H4 (cell line): Measurements from ENCODE around the gene TGFBR3L. TPM values are rescaled to one million over a fixed set of nuclear protein-coding genes. Genes with fewer than 3 reads are reported as not detected.
A peak's percentile ranks its signal among the peaks of the same experiment; 100 is the strongest.

ENCODE experiments used
- DNase-seq: peaks from one replicate; pipeline ENCODE4 v3.0.0-alpha.2; 2015; ENCODE audit warnings: low spot score
- total RNA-seq: library from RNA; depleted of rRNA; stranded (reverse); fragments of >200 nt; shearing (Covaris generic); gene quantifications from 2 replicates; pipeline ENCODE4 v1.2.3, GENCODE V29; 2014

TGFBR3L gene
- total RNA-seq, 1 experiment from 2014 or later = not detected

DNA sequence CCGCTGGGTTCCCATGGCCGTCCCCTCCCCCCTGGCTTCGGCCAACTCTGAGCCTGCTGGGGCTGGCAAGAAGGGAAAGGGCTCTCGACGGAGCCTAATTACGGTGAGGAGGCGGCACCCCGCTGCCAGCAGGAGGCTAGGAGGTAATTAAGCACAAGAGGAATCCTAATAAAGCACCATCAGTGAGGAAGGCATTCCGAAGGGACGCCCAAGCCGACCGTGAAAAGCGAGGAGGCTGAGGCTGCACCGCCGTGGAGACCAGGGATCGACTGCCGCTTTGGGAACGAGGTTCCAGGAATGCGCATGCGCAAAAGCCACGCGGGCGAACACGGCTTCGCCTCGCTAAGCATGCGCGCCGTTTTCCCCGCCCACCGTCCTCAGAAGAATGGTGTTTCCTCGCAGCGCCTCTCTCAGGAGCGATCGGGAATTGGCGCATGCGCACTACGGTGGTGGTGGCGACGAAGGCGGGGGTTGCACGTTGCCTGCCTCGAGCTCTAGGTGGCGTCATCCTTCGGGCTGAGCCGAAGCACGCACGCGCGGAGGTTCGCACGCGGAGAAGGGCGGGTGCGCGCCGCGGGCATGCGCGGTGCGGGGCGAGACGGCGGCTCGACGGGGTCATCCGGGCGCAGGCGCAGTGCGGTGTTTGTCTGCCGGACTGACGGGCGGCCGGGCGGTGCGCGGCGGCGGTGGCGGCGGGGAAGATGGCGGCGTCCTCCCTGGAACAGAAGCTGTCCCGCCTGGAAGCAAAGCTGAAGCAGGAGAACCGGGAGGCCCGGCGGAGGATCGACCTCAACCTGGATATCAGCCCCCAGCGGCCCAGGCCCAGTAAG lies 11.2 kb upstream of the TGFBR3L start, which contains the start of gene MAP2K7:
Gene MAP2K7 (plus strand): TSS at position 634 of the 830 bp plus-strand sequence. CDS start 68 bp downstream, at position 702.
- peak; percentile 100 for DNase-seq

GRCh38 chr19:7904074-7905020 lies 10.3 kb upstream of the TGFBR3L start:
- DNase-seq = no peak

- no peak for DNase-seq
Measured at GRCh38 chr19:7905268-7905667, 9.4 kb upstream of the TGFBR3L start.

GRCh38 chr19:7905859-7906258 lies 8.8 kb upstream of the TGFBR3L start:
- DNase-seq = no peak

DNA sequence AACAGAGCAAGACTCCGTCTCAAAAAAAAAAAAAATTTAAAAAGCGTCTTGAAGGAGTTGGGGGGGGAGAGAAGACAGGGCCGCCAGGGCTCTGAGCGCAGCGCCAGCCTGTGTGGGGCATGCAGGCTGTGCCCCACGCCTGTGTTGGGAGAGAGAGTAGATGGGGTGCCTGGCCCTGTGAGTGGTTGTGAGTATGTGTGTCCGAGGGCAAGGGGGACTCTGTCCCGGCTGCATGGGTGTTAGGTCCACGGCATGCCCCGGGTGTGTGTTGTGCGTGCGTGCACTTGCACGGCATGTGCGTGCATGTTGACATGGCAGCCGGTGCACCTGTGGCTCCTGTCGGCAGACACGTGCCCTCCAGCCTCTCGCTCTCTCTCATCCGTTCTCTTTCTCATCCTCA lies 7.5 kb upstream of the TGFBR3L start:
- no peak for DNase-seq

DNA sequence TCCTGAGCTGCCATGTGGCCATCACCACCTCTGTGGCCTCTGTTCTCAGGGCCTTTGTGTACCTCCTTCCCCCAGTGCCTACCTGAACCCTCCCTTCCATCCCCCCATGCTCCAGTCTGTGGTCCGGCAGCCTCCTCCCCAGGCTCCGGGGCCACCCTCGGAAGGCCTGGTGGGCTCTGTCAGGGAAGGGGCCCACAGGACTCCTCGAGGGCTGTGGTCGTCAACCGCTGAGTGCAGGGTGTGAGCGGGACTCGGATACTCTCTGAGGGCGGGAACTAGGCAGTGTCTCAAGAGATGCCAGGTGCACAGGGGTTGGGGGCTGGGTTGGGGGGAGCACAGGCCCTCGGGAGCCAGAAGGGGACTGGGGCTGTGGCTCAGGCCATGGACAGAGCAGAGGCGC lies 7.1 kb upstream of the TGFBR3L start:
- no peak for DNase-seq

GRCh38 chr19:7908078-7908699 lies 6.4 kb upstream of the TGFBR3L start:
- DNase-seq = no peak

GRCh38 chr19:7908742-7909461 lies 5.7 kb upstream of the TGFBR3L start:
- no peak for DNase-seq

DNA sequence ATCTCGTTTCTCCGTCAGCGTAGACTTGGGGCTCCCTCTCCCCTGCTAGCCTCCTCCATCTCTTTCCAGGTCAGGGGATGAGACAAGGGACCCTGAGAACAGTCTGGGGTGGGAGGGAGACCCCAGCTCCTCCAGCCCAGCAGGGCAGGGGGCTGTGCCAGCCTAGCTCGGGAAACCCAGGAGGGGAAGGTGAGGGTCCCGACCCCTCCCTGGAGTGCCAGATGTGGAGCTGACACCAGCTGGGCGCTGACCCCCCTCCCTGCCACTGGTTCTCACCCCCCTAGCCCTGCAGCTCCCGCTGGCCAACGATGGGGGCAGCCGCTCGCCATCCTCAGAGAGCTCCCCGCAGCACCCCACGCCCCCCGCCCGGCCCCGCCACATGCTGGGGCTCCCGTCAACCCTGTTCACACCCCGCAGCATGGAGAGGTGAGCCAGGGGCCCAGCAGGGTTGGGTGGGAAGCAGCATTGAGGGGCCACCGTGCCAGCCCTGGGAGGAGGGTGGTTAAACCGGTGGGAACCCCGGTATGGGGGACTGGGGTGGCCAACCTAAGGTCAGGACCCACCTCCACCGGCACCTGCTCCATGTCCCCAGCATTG lies 5.1 kb upstream of the TGFBR3L start:
- DNase-seq = no peak

DNA sequence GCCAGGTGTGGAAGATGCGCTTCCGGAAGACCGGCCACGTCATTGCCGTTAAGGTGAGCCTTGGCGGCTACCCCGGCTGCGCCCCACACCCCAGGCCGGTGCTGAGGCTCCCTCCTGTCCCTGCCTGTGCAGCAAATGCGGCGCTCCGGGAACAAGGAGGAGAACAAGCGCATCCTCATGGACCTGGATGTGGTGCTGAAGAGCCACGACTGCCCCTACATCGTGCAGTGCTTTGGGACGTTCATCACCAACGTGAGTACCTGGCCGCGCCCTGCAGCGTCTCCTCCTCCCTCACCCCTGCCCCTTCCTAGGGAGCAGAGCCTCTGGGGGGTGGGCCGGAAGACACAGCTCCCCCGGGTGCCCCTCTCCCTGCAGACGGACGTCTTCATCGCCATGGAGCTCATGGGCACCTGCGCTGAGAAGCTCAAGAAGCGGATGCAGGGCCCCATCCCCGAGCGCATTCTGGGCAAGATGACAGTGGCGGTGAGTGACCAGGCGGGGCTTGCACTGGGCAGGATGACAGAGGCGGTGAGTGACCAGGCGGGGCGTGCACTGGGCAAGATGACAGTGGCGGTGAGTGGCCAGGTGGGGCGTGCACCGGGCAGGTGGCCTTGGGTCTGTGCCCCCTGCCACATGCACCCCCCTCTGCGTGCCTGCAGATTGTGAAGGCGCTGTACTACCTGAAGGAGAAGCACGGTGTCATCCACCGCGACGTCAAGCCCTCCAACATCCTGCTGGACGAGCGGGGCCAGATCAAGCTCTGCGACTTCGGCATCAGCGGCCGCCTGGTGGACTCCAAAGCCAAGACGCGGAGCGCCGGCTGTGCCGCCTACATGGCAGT lies 4.1 kb upstream of the TGFBR3L start:
- no peak for DNase-seq

GRCh38 chr19:7911508-7912143 lies 3.0 kb upstream of the TGFBR3L start:
- DNase-seq = no peak

DNA sequence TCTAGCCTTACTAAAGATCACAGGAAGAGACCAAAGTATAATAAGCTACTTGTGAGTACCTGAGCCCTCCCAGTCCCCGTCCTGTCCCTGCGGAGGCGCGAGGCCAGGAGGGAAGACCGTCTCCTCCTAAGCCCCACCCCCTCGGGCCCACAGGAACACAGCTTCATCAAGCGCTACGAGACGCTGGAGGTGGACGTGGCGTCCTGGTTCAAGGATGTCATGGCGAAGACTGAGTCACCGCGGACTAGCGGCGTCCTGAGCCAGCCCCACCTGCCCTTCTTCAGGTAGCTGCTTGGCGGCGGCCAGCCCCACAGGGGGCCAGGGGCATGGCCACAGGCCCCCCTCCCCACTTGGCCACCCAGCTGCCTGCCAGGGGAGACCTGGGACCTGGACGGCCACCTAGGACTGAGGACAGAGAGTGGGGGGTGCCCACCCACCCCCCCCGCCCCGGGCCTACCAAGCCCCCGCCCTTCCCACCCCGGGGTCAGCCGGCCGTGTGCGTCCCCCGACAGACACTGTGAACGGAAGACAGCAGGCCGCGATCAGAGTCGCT lies 2.4 kb upstream of the TGFBR3L start:
- no peak for DNase-seq

DNA sequence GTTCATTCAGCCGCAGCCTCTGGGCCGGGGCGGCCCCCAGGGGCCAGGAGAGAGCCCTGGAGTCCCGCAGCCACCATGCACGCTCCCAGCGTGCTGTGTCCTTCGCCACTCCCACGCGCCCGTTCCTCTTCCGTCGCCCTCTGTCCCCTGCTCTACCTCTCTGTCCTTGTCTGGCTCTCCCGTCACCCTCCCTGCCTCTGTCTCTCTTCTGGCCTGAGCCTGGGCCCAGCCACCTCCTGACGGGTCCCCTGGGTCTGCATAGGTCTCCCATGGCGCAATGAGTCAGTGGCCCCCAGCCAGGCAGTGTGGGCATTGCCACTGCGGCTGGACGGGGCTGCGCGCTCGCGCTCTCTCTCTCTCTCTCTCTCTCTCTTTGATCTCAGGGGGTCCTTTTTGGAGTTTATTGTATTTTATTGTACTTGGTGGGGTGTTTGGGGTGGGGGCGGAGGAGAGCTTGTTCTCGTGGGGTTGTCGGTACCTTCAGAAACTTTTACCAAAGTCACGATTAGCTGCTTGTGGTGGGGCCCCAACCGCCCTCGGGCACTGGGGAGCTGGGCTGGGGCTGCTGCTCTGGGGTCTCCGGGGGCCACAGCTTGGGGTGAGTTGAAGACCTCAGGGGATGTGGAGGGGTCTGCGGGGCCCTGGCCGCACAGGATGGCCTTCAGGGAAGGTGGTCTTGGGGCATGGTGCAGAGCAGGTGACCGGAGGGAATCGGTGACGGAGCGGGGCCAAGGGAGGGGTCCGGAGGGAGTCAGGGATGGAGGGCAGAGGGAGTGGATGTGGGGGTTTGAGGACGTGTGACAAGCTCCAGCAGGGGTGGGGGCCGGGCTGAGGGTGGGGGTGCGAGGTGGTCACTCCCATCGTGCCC lies 1.7 kb upstream of the TGFBR3L start:
- no peak for DNase-seq

- no peak for DNase-seq
Measured at GRCh38 chr19:7913652-7914051, 978 bp upstream of the TGFBR3L start.

GRCh38 chr19:7914099-7914498 lies 531 bp upstream of the TGFBR3L start:
- no peak for DNase-seq

DNA sequence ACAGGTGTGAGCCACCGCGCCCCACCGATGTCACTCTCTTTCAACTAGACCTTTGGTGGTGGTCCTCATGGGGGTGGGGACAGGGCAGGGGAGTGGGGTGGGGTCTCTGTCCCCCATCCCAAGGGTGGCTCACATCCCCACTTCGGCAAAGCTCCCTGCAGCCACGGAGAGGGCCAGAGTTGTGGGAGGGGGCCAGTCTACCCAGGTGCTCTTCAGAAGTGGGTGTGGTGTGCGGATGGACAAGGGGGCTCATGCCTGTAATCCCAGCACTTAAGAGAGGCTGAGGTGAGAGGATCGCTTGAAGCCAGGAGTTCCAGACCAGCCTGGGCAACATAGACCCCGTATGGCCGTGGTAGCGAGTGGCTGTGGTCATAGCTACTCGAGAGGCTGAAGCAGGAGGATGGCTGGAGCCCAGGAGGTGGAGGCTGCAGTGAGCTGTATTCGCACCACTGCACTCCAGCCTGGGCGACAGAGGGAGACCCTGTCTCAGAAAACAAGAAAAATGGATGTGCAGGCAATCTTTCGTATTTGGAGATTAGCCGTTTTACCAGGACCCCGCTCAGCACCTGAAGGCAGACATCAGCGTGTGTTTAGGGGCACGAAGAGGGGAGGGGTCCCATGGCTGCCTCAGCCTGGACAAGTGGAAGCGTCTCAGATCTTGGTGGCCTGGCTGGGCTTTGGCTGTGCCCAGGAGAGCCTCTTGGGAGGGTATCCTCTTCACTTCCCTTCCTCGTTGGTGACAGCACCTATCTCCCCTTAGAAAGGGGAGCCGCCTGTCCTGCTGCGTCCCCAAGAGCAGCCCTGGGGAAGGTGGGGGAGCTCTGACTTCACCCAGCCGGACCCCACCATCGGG lies 846 bp downstream of the TGFBR3L start:
- no peak for DNase-seq
